K562 (cell line): Measurements from ENCODE around the gene ABCC5. TPM values are rescaled to one million over a fixed set of nuclear protein-coding genes. Genes with fewer than 3 reads are reported as not detected.
A peak's percentile ranks its signal among the peaks of the same experiment; 100 is the strongest.

Source experiments
- ATAC-seq: fragments of 200-7000 bp; cut with Tn5 transposase; 3 replicates; pipeline ENCODE4 v1.9.1; 2020; ENCODE audit warnings: moderate library complexity
- BruUV-seq: library from RNA; stranded (reverse); fragments of 400-500 nt; replicated peaks from 2 replicates; lab custom pipeline; 2021; lab: Mats Ljungman, UMichigan
- CTCF ChIA-PET: fragments of 300-600 bp; formaldehyde crosslinking; extraction: SDS; loops from one replicate; lab custom pipeline; 2021; ENCODE audit warnings: low intra/inter-chr PET ratio; lab: Yijun Ruan, JAX
- POLR2A ChIA-PET: fragments of 300-600, 350-650 bp; sonication (Branson Sonifier 250); formaldehyde crosslinking; extraction: SDS; loops from one replicate; lab custom pipeline; 2021; ENCODE audit warnings: antibody characterized with exemption, inconsistent platforms; lab: Yijun Ruan, JAX
- DNase-seq, 4 experiments: peaks; one replicate each; pipeline versions ENCODE4 v3.0.0 to v3.0.0-alpha.2; 2011 to 2018; ENCODE audit warnings: low spot score in 3 of 4, mixed read lengths in 3 of 4; ENCODE audit errors: extremely low read depth in 1 of 4
- FAIRE-seq: peaks from 2 replicates; lab custom pipeline; 2011; peaks lifted over from hg19 to GRCh38; lab: Jason Lieb, UNC
- H2AFZ ChIP-seq: 2 replicates; pipeline ENCODE4 v1.6.0; 2011; ENCODE audit warnings: low read depth, low read length, control low read depth, inconsistent platforms
- H3K27ac ChIP-seq: fragments of 200-600 bp; 3 replicates; pipeline ENCODE4 v1.8.0; 2011; ENCODE audit warnings: low read depth, mild to moderate bottlenecking, control low read depth, inconsistent platforms, low read length, moderate library complexity, mixed read lengths; ENCODE audit errors: extremely low read depth
- H3K27me3 ChIP-seq, 2 experiments: fragments of 300-600 bp in 1 of 2; 2 replicates in 1 of 2; 3 replicates in 1 of 2; pipeline versions ENCODE4 v1.6.0 to v1.8.0; 2011; ENCODE audit warnings: inconsistent platforms in 2 of 2, low read length in 2 of 2, mild to moderate bottlenecking in 1 of 2, mixed read lengths in 1 of 2, moderate library complexity in 1 of 2; ENCODE audit not compliant: control insufficient read depth in 2 of 2, insufficient read depth in 2 of 2
- H3K36me3 ChIP-seq: fragments of 300-600 bp; 3 replicates; pipeline ENCODE4 v1.8.0; 2011; ENCODE audit warnings: mild to moderate bottlenecking, low read length, inconsistent platforms; ENCODE audit not compliant: control insufficient read depth, insufficient read depth
- H3K4me1 ChIP-seq, 2 experiments: fragments of 200-600 bp in 1 of 2; replicated peaks in 1 of 2; 2 replicates in 1 of 2; 3 replicates in 1 of 2; pipeline versions ENCODE4 v1.5.1 to v1.8.0; 2011; ENCODE audit warnings: inconsistent platforms in 2 of 2, low read length in 2 of 2, mild to moderate bottlenecking in 1 of 2, mixed read lengths in 1 of 2, moderate library complexity in 1 of 2; ENCODE audit not compliant: control insufficient read depth in 2 of 2, insufficient read depth in 2 of 2
- H3K4me2 ChIP-seq: 2 replicates; pipeline ENCODE4 v1.6.1; 2011; ENCODE audit warnings: low read length, control low read depth, inconsistent platforms, mixed read lengths; ENCODE audit not compliant: insufficient read depth
- H3K4me3 ChIP-seq: fragments of 200-600 bp; sonication (generic), shearing (Covaris generic); 2 replicates; pipeline ENCODE4 v1.5.1; 2016; ENCODE audit warnings: control low read depth, inconsistent platforms
- H3K79me2 ChIP-seq: fragments of 200-600 bp; 3 replicates; pipeline ENCODE4 v1.8.0; 2011; ENCODE audit warnings: low read length, inconsistent platforms; ENCODE audit not compliant: control insufficient read depth, insufficient read depth
- H3K9ac ChIP-seq, 2 experiments: 2 replicates each; pipeline versions ENCODE4 v1.6.0 to v1.6.1; 2011; ENCODE audit warnings: low read depth in 2 of 2, low read length in 2 of 2, control low read depth in 1 of 2, inconsistent platforms in 1 of 2, mild to moderate bottlenecking in 1 of 2, mixed read lengths in 1 of 2; ENCODE audit not compliant: insufficient read depth in 1 of 2
- H3K9me1 ChIP-seq: one replicate; pipeline ENCODE4 v1.6.0; 2011; ENCODE audit warnings: inconsistent platforms, mild to moderate bottlenecking, low read length, moderate library complexity; ENCODE audit not compliant: control insufficient read depth, insufficient read depth
- H3K9me3 ChIP-seq: replicated peaks from 2 replicates; pipeline ENCODE4 v1.5.1; 2011; ENCODE audit warnings: low read depth, low read length, inconsistent platforms; ENCODE audit not compliant: control insufficient read depth, insufficient read depth
- H4K20me1 ChIP-seq: replicated peaks from 2 replicates; pipeline ENCODE4 v1.6.1; 2011; ENCODE audit warnings: low read length, inconsistent platforms, mixed read lengths; ENCODE audit not compliant: control insufficient read depth, insufficient read depth
- BRF2 ChIP-seq: IDR thresholded peaks from 3 replicates; pipeline ENCODE4 v1.6.1; 2011; ENCODE audit warnings: borderline replicate concordance, mild to moderate bottlenecking; ENCODE audit not compliant: insufficient read length, insufficient read depth
- CC2D1A ChIP-seq: fragments of 450-650 bp; IDR thresholded peaks from 2 replicates; pipeline ENCODE4 v1.6.1; 2017; ENCODE audit warnings: mild to moderate bottlenecking
- HIVEP1 ChIP-seq: fragments of 250-450 bp; sonication (Bioruptor Pico); IDR thresholded peaks from 2 replicates; pipeline ENCODE4 v1.4.0; 2020; ENCODE audit warnings: mild to moderate bottlenecking
- RAD21 ChIP-seq, 2 experiments: fragments of 250-450 bp in 1 of 2; fragments of 450-650 bp in 1 of 2; sonication (Bioruptor Pico) in 1 of 2; formaldehyde crosslinking in 1 of 2; IDR thresholded peaks in 1 of 2; conservative IDR thresholded peaks in 1 of 2; 2 replicates each; pipeline versions ENCODE4 v1.4.0 to v1.8.0; 2020 to 2022; ENCODE audit warnings: mild to moderate bottlenecking in 2 of 2, moderate library complexity in 1 of 2
- REST ChIP-seq, 2 experiments: fragments of 450-650 bp; formaldehyde crosslinking in 1 of 2; IDR thresholded peaks; 2 replicates each; pipeline versions ENCODE4 v1.4.0 to v1.6.1; 2014 to 2020; ENCODE audit warnings: mild to moderate bottlenecking in 2 of 2, borderline replicate concordance in 1 of 2, low read depth in 1 of 2
- SIN3A ChIP-seq, 2 experiments: fragments of 150-350 bp in 1 of 2; IDR thresholded peaks; 2 replicates each; pipeline ENCODE4 v1.6.1; 2011 to 2016; ENCODE audit warnings: borderline replicate concordance in 2 of 2, low read depth in 2 of 2, low read length in 2 of 2, mild to moderate bottlenecking in 2 of 2, moderate library complexity in 2 of 2; ENCODE audit not compliant: control insufficient read depth in 1 of 2
- ZBTB49 ChIP-seq: sonication (generic); formaldehyde crosslinking; IDR thresholded peaks from 2 replicates; pipeline ENCODE4 v1.8.0; 2022; ENCODE audit warnings: missing genetic modification reagents, mild to moderate bottlenecking, borderline replicate concordance
- ZNF778 ChIP-seq: fragments of 450-650 bp; formaldehyde crosslinking; IDR thresholded peaks from 2 replicates; pipeline ENCODE4 v1.4.0; 2020; ENCODE audit warnings: mild to moderate bottlenecking, moderate library complexity
- WGBS: fragments of 100-300 bp; shearing (Covaris generic); methylation state at CpG from one replicate; pipeline ENCODE4 v1.1.6; 2016; ENCODE audit warnings: low coverage, mixed read lengths; ENCODE audit not compliant: insufficient coverage; ENCODE audit errors: missing lambda C conversion rate; 5-methylcytosine and 5-hydroxymethylcytosine counted together
- in situ Hi-C: fragments of 300-500 bp; cut with MboI; formaldehyde crosslinking; loops from 4 replicates; pipeline ENCODE4 v1.15.0; 2018; ENCODE audit warnings: inconsistent platforms, mixed read lengths
- intact Hi-C: fragments of 100-400 bp; cut with micrococcal nuclease; formaldehyde crosslinking; loops from 2 replicates; pipeline ENCODE4 v1.14.2; 2022
- polyA plus RNA-seq, 8 experiments: library from polyadenylated mRNA; depleted of rRNA in 4 of 8; stranded (reverse) in 5 of 8; unstranded in 3 of 8; fragments of >200 nt; fragmentation: Nextera tagmentation in 2 of 8; fragmentation: Illumina TruSeq in 1 of 8; extraction: Ambion mirVana in 2 of 8; extraction: Trizol in 1 of 8; gene quantifications; 2 replicates each; pipeline versions ENCODE4 v1.2.1 to v1.2.3, GENCODE V29; 2011 to 2014; ENCODE audit warnings: inconsistent platforms in 1 of 8, missing spikeins in 1 of 8
- total RNA-seq, 7 experiments: library from RNA; depleted of rRNA in 6 of 7; stranded (reverse); fragments of >200 nt in 6 of 7; fragmentation: Illumina TruSeq in 2 of 7; extraction: Trizol in 2 of 7; gene quantifications; 2 replicates each; pipeline versions ENCODE4 v1.2.1 to v1.2.3, GENCODE V29; 2011 to 2021; ENCODE audit warnings: low replicate concordance in 1 of 7

The ABCC5 gene
- total and polyA plus RNA-seq, 9 of the 15 experiments (the other 6 are each of a cell fraction or from before 2014, with no cell fraction given): 22.0 to 53.0 (median 41.9) TPM

- DNase-seq: peak; percentile 63 to 80 (median 76)
- Histone ChIP-seq H2AFZ (no peak overlapping the region), H3K9ac (no peak overlapping the region), H3K4me2 (no peak overlapping the region), H3K9me3 (no peaks in the 10 kb centered on the region), H3K4me3 (no peak overlapping the region), H3K27me3 (peaks cover 19 to 35% of the 10 kb centered on the region in 2 experiments; a peak in 4 of 5 replicates), H3K36me3 (no peaks in the 10 kb centered on the region), H3K9me1 (no peaks in the 10 kb centered on the region), H3K27ac (no peak overlapping the region), H4K20me1 (no peaks in the 10 kb centered on the region), H3K79me2 (no peaks in the 10 kb centered on the region), H3K4me1 (0 out of 5 replicates have a peak, but pooled peaks cover 0 to 3% of the 10 kb centered on the region in 2 experiments)
- in situ Hi-C loops: loop anchor here (5.0 kb wide), 1 partner anchor 222 kb away; no protein-coding TSS in a partner anchor
- BruUV-seq: no TSS peak
- ATAC-seq: peak; percentile 85
- WGBS: 25% methylated on average over 4 of the region's 5 CpGs
- CTCF ChIA-PET: interaction anchor here (0.6 to 2.8 kb wide), 17 partner anchors 10 to 649 kb away, joined by 3 to 17 read pairs (median 5); partner anchors contain the start of genes ABCC5, EEF1AKMT4 and PARL
- intact Hi-C loops: loop anchor here (1.0 to 2.0 kb wide), 3 partner anchors 222 to 394 kb away; no protein-coding TSS in a partner anchor
- FAIRE-seq: peak; percentile 92
- POLR2A ChIA-PET: interaction anchor here (0.6 to 1.8 kb wide), 7 partner anchors 11 to 449 kb away, joined by 3 to 7 read pairs (median 4); partner anchors contain the start of gene ABCF3
- TF ChIP-seq CC2D1A (0 out of 2 replicates have a peak, but pooled peaks have one; percentile 45), SIN3A (IDR thresholded peaks at IDR 0.05; ENCODE audit: borderline replicate concordance in 2 of 2, control insufficient read depth in 1 of 2, low read depth in 2 of 2, low read length in 2 of 2) (no peak), ZNF778 (CRISPR knock-in tag) (no peak), HIVEP1 (CRISPR knock-in tag) (no peak), RAD21 (CRISPR knock-in tag; conservative IDR thresholded peaks at IDR 0.05 in 1 of 2, IDR thresholded peaks at IDR 0.05 in 1 of 2) (peak; percentile 79 to 80), BRF2 (no peak), REST (IDR thresholded peaks at IDR 0.05; ENCODE audit: borderline replicate concordance) (peak; percentile 71), REST (CRISPR knock-in tag; IDR thresholded peaks at IDR 0.05; ENCODE audit: low read depth) (no peak), ZBTB49 (no peak)
Measured at GRCh38 chr3:183895296-183895695, 122.4 kb downstream of the ABCC5 start.
